ENCODE results near the gene FRAT2.
"Not testable (repeated sequence)": the region's sequence is repeated elsewhere in the genome, so short reads cannot be mapped to it uniquely, and the experiment has no call there.

FRAT2 gene

GRCh38 chr10:97290576-97291356 lies 43.8 kb downstream of the FRAT2 start:
- DNase-seq: not testable (repeated sequence)

GRCh38 chr10:97290076-97290475 lies 44.5 kb downstream of the FRAT2 start:
- not testable (repeated sequence) for DNase-seq
